Measurements from ENCODE around the gene TARBP1.
"Not testable (repeated sequence)": the region's sequence is repeated elsewhere in the genome, so short reads cannot be mapped to it uniquely, and the experiment has no call there.

The TARBP1 gene

DNA sequence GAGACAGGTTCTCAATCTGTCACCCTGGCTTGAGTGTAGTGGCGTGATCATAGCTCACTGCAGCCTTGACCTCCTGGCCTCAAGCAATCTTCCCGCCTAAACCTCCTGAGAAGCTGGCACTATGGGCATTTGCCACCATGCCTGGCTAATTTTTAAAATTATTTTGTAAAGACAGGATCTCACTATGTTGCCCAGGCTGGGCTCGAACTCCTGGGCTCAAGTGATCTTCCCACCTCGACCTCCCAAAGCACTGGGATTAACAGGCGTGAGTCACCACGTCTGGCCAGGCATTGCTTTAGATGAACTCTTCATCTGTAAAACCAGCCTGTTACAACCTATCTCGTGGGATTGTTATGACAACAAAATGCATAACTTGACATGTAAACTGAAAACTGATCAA lies 103.3 kb downstream of the TARBP1 start:
- DNase-seq = no peak

DNA sequence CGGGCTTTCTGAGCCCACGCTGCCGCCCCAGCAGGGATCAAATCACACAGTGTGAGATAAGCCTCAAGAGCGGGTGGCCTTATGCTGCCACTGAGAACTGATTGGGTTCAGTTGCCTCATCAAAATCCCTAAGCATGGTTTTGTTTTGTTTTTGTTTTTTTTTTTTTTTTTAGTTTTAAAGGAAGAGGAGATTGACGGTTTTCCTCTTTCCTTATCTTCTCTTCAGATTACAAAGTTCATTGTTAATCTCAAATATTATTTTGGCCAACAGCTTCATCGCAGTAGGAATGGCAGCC lies 105.1 kb downstream of the TARBP1 start:
- DNase-seq = no peak

DNA sequence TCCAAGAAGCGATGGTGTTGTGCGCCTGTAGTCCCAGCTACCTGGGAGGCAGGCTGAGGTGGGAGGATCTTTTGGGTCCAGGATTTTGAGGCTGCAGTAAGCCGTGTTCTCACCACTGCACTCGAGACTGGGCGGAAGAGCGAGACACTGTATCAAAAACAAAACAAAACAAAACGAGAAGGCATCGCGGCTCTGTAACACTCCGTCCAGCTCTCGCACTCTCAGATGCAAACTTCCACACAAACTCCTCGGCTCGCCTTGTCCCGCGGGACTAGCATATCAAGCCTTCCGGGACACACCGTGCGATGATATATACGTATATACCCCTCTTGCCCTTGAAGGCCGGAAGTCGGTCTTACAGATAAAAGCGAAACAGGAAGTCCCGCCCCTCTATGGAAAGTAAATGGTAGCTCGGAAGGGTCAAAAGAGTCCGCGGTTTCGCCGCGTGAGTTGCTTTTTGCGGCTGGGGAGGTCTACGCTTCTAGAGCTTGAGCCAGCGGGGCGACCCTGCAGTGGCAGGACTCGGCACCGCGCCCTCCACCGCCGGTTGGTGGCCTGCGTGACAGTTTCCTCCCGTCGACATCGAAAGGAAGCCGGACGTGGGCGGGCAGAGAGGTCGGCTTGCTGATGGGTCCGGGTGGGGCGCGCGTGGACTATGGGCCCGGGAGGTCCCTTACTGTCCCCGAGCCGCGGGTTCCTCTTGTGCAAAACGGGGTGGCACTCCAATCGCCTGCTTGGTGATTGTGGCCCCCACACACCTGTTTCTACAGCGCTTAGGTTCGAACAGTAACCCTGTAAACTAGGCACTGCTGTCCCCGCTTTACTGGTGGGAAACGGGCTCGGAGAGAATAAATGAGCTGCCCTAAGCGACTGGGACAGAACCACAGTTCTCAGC lies 105.7 kb downstream of the TARBP1 start, which contains the start of gene COA6:
TSS of gene COA6 (plus strand) at position 393 of the 895 bp plus-strand sequence. CDS start at position 404, 11 bp downstream.
- peak; percentile 95 for DNase-seq

DNA sequence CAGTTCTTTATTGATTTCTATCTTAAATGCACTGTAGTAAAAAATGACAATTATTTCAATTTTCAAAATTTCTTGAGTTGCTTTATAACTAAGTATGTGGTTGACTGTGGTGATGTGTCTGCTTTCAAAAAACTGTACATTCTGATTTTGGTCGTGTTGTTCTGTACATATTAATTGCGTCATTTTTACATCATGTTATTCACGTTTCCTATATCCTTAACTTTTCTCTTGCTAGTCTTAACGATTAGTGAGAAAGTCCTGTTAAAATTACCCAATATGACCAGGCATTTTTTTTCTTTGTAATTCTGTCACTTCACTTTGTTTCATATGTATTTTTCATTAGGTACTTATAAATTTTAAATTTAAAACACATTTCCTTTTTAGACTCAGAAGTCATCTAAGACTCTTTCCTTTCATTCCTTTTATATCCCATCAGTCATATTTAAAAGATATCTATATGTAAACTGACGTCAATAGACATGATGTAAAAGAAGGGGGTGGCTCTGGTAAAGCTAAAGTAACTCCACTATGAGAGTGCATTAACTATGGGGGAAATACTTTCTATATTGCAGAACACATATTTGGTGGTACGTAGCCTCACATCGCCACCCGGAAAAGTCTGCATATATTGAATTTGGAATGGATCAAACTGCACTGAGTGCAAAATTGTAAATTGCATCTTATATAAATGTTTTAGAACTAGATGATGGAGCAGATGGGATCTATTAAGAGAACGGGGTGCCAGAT lies 106.8 kb downstream of the TARBP1 start:
- DNase-seq = no peak

DNA sequence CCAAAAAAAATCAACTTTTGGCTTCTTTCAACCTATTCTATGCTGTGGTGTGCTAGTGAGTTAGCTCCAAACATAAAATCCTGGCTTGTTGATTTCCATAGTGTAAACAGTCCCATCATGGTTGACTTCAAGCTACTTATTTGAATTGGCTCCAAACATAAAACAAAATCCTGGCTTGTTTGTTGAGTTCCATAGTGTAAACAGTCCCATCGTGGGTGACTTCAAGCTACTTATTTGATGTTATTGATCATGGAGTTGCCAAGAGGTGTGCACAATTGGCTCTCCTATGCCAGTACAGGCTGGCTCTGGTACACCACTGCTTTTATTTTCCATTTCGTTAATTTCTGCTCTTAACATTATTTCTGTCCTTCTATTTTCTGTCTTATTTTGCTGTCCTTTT lies 107.6 kb downstream of the TARBP1 start:
- DNase-seq = no peak

DNA sequence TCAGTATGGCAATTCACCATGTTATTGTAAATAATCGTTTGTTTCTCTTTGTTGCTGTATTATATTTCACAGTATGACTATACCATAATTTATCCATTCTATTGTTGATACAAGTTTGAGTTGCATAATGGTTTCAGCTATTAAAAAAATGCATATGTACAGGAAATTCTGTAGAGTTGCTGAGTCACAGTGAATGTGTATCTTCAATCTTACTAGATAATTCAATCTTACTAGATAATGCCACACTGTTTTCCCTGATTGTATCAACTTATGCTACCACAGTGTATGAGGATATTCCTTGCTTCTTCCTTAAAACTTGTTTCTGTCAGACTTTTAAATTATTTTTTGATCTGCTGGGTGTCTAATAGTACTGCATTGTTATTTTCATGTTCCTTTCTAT lies 109.2 kb downstream of the TARBP1 start:
- no peak for DNase-seq

DNA sequence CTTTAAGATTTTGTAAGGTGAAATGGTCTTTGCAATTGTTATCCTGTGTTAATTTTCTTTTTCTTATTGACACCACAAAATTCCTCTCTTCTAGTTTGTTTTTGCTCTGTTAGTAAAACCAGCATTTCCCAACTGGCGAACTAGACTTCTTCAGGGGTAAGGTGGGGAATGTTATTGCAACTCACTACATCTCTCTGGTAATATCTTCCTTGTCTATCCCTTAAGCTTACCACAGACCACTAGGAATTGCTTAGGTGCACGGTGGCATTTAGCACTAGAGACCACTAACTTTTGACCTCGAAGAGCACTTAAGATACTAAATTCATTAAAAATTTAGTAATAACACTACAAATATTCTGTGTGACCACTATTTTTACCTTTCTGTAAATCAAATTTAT lies 109.9 kb downstream of the TARBP1 start:
- DNase-seq = no peak

DNA sequence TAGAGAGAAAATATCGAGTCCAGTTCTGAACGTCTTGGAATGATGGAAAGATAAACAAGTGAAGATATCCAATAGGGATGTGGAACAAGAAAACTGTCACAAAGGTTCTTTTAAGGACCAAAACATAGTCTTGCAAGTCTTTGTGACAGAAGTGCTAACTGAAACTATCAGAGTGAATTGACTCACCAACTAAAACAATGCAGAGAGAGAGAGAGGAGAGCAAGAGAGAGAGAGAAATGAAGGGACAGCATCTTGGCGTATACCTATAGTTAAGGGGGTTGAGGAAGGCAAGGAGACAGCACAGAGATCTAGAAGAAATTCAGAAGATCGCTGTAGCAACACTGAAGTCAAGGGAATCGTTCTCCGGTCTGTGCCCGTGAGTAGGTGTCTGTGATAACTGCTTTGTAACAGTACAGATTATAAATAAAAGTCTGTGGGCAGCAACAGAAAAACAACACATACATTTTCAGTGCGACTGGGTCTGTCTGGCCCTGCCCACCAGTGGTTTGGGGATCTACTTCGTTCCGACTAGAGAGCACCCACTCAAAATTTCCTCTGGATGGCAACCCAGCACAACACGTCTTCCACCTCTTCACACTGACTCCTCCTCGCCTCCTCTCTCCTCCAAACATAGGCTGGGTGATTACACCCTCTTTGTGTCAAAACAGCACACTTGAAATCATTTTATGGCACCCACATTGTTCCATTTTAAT lies 110.5 kb downstream of the TARBP1 start:
- no peak for DNase-seq

DNA sequence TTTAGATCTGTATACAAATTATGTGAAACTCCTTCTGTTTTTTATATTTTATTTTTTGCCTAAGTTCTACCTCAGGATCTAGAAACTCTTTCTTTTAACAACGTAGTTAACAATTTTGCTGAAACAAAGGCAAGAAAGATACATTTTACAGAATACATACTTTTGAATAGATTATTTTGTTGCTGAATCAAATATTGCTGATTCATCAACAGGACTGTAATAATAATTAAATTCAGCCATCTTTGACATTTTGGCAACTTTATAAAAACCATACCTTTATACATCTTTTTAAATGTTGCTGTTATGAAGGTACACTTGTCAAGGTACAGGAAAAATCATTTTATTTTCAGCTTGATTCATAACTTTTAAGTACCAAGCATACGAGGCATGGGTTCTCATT lies 116.4 kb downstream of the TARBP1 start:
- DNase-seq = no peak

DNA sequence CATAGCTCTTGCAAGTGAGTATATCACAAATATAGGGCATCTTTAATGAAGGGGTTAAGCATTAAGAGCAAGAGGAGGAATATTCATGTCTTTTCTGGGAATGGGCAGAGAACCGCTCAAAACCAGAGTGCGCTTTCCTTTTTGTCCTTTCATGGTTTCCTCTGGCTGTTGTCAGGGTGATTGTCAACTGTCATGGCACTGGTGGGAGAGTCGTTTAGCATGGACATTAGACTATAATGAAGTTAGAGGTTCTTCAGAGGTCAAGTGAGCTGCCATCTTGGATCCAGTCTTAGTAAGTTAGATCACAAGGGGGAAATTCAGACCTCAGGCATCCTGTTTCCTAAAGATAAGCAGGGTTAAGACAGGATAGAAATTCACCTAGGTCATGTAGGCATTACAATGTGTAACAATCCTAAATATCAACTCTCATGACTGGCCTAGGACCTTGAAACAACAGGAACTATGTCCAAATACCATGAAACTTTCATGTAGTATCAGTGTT lies 117.8 kb downstream of the TARBP1 start:
- DNase-seq = no peak

DNA sequence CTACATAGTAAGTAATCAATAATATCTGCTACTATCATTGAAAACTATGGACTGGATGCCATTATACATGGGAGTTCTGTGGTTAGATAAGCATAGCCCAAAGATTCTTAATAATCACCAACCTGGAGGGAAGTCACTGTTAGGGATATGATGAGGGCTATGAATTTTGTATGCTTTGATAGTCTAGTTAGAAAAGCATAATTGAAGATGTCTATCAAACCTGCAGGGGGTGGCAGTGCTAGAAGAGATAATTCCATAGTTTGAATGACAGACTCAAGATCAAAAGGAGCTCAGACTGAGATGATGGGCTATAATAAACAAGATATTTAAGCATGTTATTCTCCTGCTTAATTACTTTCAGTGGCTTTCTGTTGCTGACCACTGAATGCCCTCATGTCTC lies 121.1 kb downstream of the TARBP1 start:
- no peak for DNase-seq

DNA sequence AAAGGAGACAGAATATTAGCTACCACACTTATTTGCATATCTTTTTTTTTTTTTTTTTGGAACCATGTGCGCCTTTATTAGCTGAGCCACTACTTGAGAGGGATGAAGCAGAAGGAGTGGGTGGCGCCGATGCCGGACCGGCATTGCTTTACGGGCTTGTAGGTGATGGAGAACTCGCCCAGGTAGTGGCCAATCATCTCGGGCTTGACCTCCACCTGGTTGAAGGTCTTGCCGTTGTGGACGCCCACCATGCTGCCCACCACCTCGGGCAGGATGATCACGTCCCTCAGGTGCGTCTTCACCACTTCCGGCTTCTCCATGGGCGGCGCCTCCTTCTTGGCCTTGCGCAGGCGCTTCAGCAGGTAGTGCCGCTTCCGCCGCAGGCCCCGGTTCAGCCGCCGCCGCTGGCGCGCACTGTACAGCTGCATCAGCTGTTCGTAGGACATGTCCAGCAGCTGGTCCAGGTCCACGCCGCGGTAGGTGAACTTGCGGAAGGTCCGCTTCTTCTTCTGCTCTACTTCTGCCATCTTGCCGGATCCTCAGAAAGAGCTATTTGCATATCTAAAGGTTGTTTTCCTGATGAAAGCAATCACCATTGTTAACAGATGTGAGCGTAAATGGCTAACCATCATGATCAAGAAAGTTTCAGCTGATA lies 122.2 kb downstream of the TARBP1 start:
- DNase-seq = not testable (repeated sequence)

DNA sequence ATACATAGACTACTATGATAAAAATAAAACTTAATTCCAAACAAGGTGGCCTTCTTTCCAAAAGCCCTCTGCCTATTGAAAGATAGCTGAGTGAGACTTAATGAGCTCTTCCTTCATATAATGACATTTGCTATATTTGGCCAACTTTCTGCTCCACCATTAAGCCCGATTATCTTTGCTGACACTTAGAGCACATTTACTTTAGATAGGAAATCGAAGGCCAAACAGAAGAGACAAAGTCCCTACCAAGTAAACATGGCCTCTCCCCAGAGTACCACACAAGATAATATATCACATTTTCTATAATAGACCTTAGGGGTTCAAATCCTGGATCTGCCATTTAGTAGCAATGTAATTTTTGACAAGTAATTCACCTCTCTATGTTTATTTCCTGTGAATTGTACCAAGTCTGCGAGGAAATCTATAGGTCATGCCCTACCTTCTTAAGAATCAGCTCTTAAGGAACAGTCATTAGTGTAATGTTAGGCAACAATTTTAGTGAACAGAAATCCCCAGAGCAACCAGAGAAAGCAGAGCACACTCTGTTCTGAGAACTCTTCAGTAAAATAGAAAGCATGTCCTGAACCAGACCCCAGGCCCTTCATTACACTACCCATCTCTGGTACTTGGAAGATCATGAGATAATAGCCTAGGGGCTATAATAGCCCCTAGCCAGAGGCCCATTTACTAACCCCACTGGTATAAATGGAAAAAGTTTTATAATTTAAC lies 123.0 kb downstream of the TARBP1 start:
- no peak for DNase-seq

DNA sequence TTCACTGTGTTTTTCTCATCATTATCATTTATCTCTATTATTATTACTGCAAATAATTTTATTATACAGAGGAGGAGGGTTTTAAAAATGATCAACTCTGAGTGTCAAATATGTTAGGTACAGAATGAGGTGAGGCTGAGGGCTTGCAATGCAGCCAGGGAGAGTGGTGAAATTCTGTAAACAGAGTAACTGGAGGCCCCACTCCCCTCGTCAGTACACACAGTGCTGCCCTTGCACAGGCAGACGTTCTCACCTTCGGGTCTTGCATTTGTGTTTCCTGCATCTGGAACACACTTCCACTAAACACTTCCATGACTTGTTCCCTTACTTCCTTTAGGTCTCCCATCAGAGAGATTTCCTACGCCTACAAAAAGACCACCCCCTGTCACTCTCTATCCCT lies 130.0 kb downstream of the TARBP1 start:
- no peak for DNase-seq

DNA sequence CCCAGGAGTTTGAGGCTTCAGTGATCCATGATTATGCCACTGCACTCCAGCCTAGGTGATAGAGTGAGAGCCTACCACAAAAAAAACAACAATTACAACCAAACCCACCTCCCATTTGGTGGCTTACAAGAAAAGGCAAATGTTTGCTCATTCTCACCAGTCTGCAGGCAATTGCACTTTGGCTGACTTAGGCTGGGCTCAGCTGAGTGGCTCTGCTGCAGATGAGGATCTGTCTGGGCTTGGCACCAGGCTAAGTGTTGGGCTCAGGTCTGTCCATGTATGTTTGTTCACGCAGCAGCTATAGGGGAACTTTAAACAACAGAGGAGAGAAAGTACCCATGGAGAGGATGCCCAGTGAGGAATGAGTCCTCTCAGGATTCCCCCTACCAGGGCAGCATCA lies 133.7 kb downstream of the TARBP1 start:
- DNase-seq = no peak

DNA sequence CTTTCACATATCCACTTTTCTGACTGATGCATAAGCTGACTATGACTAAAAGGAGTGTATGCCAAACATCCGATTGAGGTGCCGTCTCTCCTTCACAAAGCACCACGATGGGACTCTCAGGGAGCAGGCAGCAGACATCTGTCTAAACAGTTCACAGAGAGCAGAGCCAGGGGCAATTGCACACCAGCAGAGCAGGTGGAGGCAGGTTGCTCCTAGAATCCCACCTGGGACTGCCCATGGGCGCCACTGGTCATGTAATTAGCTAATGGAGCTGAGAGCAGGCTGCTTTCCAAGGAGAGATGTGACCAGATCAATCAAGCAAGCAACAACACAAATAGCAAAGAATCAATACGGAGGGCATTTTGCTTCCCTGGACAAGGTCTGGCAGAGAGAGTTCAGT lies 136.2 kb downstream of the TARBP1 start:
- DNase-seq = no peak
